ENCODE results near the gene PPP3R1. TPM values are rescaled to one million over a fixed set of nuclear protein-coding genes. Genes with fewer than 3 reads are reported as not detected.

Gene PPP3R1
- total and polyA plus RNA-seq, 2 of the 8 experiments (the other 6 are each of a cell fraction or from before 2014, with no cell fraction given) = 9.3 to 85.1 TPM

DNA sequence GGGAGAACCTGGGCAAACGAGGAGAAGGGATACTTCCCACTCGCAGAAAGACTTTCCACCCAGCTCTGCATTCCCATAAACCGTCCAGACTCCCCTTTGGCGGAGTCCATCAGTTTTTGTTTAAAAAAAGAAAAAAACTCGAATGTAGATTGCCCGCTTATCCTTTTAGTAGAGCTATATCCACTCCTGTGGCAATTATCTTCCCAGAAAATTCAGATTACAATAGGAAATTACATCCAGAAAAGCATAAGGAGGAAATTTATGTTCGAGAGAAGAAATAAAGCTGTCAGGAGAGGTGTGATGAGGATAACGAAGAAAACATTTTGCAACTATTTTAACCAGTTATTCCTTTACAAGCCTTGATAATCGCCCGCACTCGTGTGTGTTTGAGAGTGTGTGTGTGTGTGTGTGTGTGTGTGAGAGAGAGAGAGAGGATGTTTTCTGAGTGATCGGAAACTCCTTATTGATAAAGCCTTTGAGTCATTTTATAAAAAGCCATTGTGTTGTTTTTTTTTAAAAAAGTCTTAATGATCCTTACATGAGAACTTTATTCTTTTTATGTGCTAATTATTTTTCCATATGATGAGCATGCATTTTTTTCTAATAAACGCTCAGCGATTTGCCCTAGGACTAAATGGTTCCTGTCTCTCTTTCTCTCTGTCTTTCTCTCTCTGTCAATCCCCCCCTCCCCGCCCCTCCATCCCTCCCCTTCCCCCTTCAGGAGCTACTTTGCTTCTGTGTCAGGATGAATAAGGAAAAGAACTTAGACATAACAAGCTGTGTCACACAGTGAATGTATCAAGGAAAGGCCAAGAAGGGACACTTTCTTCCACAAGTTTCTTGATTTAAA, 1.1 kb upstream of the PPP3R1 start (continued):
- TF ChIP-seq ATF3 (IDR thresholded peaks at IDR 0.05; ENCODE audit: insufficient read depth, low read depth, low read length) = no peak
- TF ChIP-seq HDAC2 (IDR thresholded peaks at IDR 0.05; ENCODE audit: borderline replicate concordance in 1 of 2, low read depth in 2 of 2, low read length in 2 of 2) = no peak
- TF ChIP-seq SIN3A (conservative IDR thresholded peaks at IDR 0.05 in 1 of 2, IDR thresholded peaks at IDR 0.05 in 1 of 2; ENCODE audit: low read depth in 1 of 2, low read length in 2 of 2) = no peak
- no peak for TF ChIP-seq KDM5A (IDR thresholded peaks at IDR 0.05; ENCODE audit: low read length)
- no peak for TF ChIP-seq SRF (IDR thresholded peaks at IDR 0.05; ENCODE audit: low read depth, low read length)
- no peak for TF ChIP-seq POU5F1 (IDR thresholded peaks at IDR 0.05; ENCODE audit: low read depth, low read length)

All from H1 (cell line).